K562 (cell line): Measurements from ENCODE around the gene PITPNC1.

ENCODE experiments used
- ATF1 ChIP-seq, 2 experiments: fragments of 450-650 bp in 1 of 2; IDR thresholded peaks; 2 replicates each; pipeline ENCODE4 v1.6.1; 2016; ENCODE audit warnings: missing compliant biosample characterization in 1 of 2, missing genetic modification characterization in 1 of 2
- ATF3 ChIP-seq, 2 experiments: fragments of 450-650 bp in 1 of 2; sonication (generic) in 1 of 2; formaldehyde crosslinking in 1 of 2; IDR thresholded peaks in 1 of 2; conservative IDR thresholded peaks in 1 of 2; 2 replicates each; pipeline versions ENCODE4 v1.6.1 to v1.8.1; 2016 to 2023; ENCODE audit warnings: mild to moderate bottlenecking in 2 of 2, moderate library complexity in 2 of 2, inconsistent platforms in 1 of 2, missing genetic modification reagents in 1 of 2
- CEBPB ChIP-seq: fragments of 450-650 bp; IDR thresholded peaks from 2 replicates; pipeline ENCODE4 v1.6.1; 2016; ENCODE audit warnings: missing genetic modification characterization, missing compliant biosample characterization
- CREB5 ChIP-seq: fragments of 250-450 bp; sonication (Bioruptor Pico); IDR thresholded peaks from 2 replicates; pipeline ENCODE4 v1.5.0; 2020; ENCODE audit warnings: mild to moderate bottlenecking
- CTCF ChIP-seq, 3 experiments: IDR thresholded peaks in 2 of 3; conservative IDR thresholded peaks in 1 of 3; 2 replicates each; pipeline ENCODE4 v1.5.1; 2011 to 2012; ENCODE audit warnings: low read length in 3 of 3, mild to moderate bottlenecking in 3 of 3, control low read depth in 2 of 3, improper control_type of control experiment in 1 of 3, inconsistent platforms in 1 of 3, low read depth in 1 of 3, mixed read lengths in 1 of 3, moderate library complexity in 1 of 3; ENCODE audit not compliant: insufficient read depth in 2 of 3
- FOXJ2 ChIP-seq: fragments of 200-800 bp; sonication (Bioruptor generic); IDR thresholded peaks from 2 replicates; pipeline ENCODE4 v1.6.1; 2016; ENCODE audit warnings: missing genetic modification characterization, missing compliant biosample characterization
- FOXP4 ChIP-seq: sonication (generic); formaldehyde crosslinking; IDR thresholded peaks from 2 replicates; pipeline ENCODE4 v1.8.0; 2022; ENCODE audit warnings: mild to moderate bottlenecking, missing genetic modification reagents, borderline replicate concordance
- ILK ChIP-seq: fragments of 450-650 bp; IDR thresholded peaks from 2 replicates; pipeline ENCODE4 v1.6.1; 2016; ENCODE audit warnings: missing genetic modification characterization, low read depth, mild to moderate bottlenecking, missing compliant biosample characterization, moderate library complexity, borderline replicate concordance
- KAT2B ChIP-seq: IDR thresholded peaks from one replicate; pipeline ENCODE4 v1.6.1; 2012; ENCODE audit warnings: low read depth, mild to moderate bottlenecking, control low read depth, inconsistent platforms, low read length, moderate library complexity
- MXI1 ChIP-seq: IDR thresholded peaks from 2 replicates; pipeline ENCODE4 v1.6.1; 2011; ENCODE audit warnings: low read depth, mild to moderate bottlenecking, improper control_type of control experiment, low read length
- POLR2AphosphoS5 ChIP-seq: IDR thresholded peaks from 2 replicates; pipeline ENCODE4 v1.6.1; 2011; ENCODE audit warnings: mild to moderate bottlenecking, low read depth, low read length, moderate library complexity; ENCODE audit not compliant: control insufficient read depth, insufficient read depth
- RAD51 ChIP-seq: fragments of 450-650 bp; IDR thresholded peaks from 2 replicates; pipeline ENCODE4 v1.7.1; 2016; ENCODE audit warnings: low read depth, mild to moderate bottlenecking, borderline replicate concordance
- RNF219 ChIP-seq: fragments of 250-450 bp; sonication (Bioruptor Pico); IDR thresholded peaks from 2 replicates; pipeline ENCODE4 v1.5.0; 2022; ENCODE audit warnings: mild to moderate bottlenecking

- TF ChIP-seq FOXJ2 (tag): no peak
- TF ChIP-seq POLR2AphosphoS5: peak; percentile 85
- TF ChIP-seq CTCF (IDR thresholded peaks at IDR 0.05 in 2 of 3, conservative IDR thresholded peaks at IDR 0.05 in 1 of 3; ENCODE audit: insufficient read depth in 2 of 3, low read depth in 1 of 3, low read length in 3 of 3): peak; percentile 74 to 93 (median 84)
- no peak for TF ChIP-seq CEBPB (tag)
- TF ChIP-seq RNF219 (CRISPR knock-in tag): no peak
- TF ChIP-seq KAT2B: no peak
- TF ChIP-seq ATF3 (IDR thresholded peaks at IDR 0.05): no peak
- TF ChIP-seq ATF3 (CRISPR knock-in tag; conservative IDR thresholded peaks at IDR 0.05): peak; percentile 54; the same call in 1 of the 2 replicates
- TF ChIP-seq FOXP4 (CRISPR knock-in tag): no peak
- peak; percentile 29; the same call in 1 of the 2 replicates for TF ChIP-seq MXI1
- no peak for TF ChIP-seq CREB5
- no peak for TF ChIP-seq ATF1 (CRISPR knock-in tag; IDR thresholded peaks at IDR 0.05)
- peak; percentile 81 for TF ChIP-seq ATF1 (tag; IDR thresholded peaks at IDR 0.05)
- TF ChIP-seq RAD51: no peak
- no peak for TF ChIP-seq ILK (tag)
These were observed 2.6 kb upstream of the PITPNC1 start for GRCh38 chr17:67374329-67375053.
